Activated naive CD8-positive, alpha-beta T cell treated with anti-CD3 and anti-CD28 coated beads for 36 hours (primary cell): ENCODE measurements around the gene FMN2. TPM values are rescaled to one million over a fixed set of nuclear protein-coding genes. Genes with fewer than 3 reads are reported as not detected.
"Not testable (repeated sequence)": the region's sequence is repeated elsewhere in the genome, so short reads cannot be mapped to it uniquely, and the experiment has no call there.

ENCODE experiments used
- DNase-seq: peaks from one replicate; pipeline ENCODE4 v3.0.0; 2021
- H3K27ac Mint-ChIP-seq: one replicate; pipeline ENCODE4 v1.8.0; 2022; ENCODE audit warnings: mild to moderate bottlenecking, moderate library complexity, mixed read lengths
- H3K27me3 Mint-ChIP-seq: one replicate; pipeline ENCODE4 v1.8.0; 2022; ENCODE audit warnings: mild to moderate bottlenecking, mixed read lengths
- H3K36me3 Mint-ChIP-seq: one replicate; pipeline ENCODE4 v1.8.0; 2021; ENCODE audit warnings: mild to moderate bottlenecking, mixed read lengths
- H3K4me1 Mint-ChIP-seq: one replicate; pipeline ENCODE4 v1.8.0; 2021; ENCODE audit warnings: mixed read lengths
- H3K4me3 Mint-ChIP-seq: one replicate; pipeline ENCODE4 v1.8.0; 2022; ENCODE audit warnings: mild to moderate bottlenecking, moderate library complexity, mixed read lengths
- H3K9me3 Mint-ChIP-seq: one replicate; pipeline ENCODE4 v1.8.0; 2022; ENCODE audit warnings: mixed read lengths
- total RNA-seq, 2 experiments: library from RNA; stranded (reverse); gene quantifications; one replicate each; pipeline ENCODE4 v1.2.3, GENCODE V29; 2021

FMN2 gene
- total RNA-seq, 2 experiments from 2014 or later, result not detected

DNA sequence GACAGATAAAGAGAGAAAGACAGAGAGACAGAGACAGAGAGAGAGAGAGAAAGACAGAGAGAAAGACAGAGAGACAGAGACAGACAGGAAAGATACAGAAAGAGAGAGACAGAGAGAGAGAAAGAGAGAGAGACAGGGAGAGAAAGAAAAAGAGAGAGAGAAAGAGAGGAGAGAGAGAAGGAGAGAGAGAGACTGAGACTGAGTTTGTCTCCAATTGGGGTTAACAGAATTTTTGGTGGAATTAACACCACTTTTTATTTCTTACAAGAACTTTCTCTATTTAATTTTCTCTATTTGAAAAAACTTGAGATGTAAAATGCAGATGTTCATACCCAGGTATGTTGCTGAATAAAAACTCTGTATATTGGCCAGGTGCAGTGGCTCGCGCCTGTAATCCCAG, 56.6 kb downstream of the FMN2 start:
- Mint-ChIP-seq H3K36me3 (no peaks in the 10 kb centered on the region), H3K27ac (no peak overlapping the region), H3K4me1 (no peaks in the 10 kb centered on the region), H3K27me3 (peaks cover 7% of the 10 kb centered on the region), H3K9me3 (no peaks in the 10 kb centered on the region), H3K4me3 (no peak overlapping the region)
- no peak for DNase-seq

DNA sequence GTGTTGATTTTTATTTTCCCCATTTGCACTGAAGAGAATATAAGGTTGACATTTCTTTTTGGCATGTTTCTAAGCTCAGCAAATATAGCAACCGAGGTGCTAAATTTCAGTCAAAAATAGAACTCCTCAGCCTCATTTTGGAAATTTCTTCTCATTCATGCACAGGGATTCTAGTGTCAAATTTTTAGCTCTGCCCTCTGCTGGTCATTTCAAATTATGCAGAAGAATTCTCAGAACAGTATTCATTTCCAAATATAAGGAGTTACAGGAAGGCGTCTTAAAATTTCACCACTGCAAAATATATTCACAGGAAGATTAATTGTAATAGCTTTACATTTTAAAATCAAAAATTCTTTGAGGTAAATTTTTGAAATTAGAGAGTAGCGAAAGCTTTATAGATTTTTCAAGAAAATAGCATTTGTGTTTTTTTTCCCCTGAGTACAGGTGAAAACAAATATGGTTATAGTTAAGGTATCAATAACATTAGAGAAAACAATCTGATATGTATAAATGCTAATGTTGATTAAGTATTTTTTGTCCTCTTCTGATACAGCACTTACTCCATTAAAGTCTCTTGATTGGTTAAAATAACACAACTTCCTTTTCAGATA, 57.9 kb downstream of the FMN2 start:
- H3K36me3 Mint-ChIP-seq, result no peaks in the 10 kb centered on the region
- H3K9me3 Mint-ChIP-seq, result no peaks in the 10 kb centered on the region
- no peak overlapping the region for H3K27ac Mint-ChIP-seq
- H3K27me3 Mint-ChIP-seq, result peaks cover 7% of the 10 kb centered on the region
- H3K4me3 Mint-ChIP-seq, result no peak overlapping the region
- H3K4me1 Mint-ChIP-seq, result no peaks in the 10 kb centered on the region
- DNase-seq, result no peak

DNA sequence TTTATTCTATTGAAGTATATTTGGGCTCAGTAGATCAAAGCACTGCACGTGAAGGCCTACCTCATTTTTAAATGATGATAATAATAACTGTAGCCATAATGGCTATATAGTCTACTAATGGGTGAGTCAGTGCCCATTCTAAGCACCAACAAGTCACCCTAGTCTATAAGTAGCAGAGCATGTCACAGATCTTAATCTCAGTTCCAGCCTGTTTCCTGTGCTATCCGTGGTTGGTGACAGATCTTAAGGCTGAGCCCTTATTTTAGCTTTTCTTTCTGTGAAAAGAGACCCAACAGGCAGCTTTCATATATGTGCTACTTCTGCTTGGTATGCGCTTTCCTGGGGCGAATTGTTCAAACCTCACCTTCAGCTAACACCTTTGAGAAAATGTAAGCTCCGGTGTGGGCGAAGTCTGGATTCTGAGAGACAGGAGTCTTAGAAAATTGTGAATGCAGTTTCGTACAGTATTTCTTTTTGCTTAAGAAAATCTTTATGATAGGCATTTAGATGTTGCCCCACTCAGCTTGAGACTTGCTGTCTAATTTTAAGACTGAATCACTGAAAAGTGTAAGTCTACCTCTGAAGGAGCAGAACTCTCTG, 59.6 kb downstream of the FMN2 start:
- no peak for DNase-seq
- Mint-ChIP-seq H3K4me1 (no peaks in the 10 kb centered on the region), H3K9me3 (no peaks in the 10 kb centered on the region), H3K36me3 (no peaks in the 10 kb centered on the region), H3K4me3 (no peak overlapping the region), H3K27ac (no peak overlapping the region), H3K27me3 (peaks cover 7% of the 10 kb centered on the region)

GRCh38 chr1:240152611-240153297, 61.1 kb downstream of the FMN2 start:
- H3K27ac Mint-ChIP-seq, result no peak overlapping the region
- H3K4me3 Mint-ChIP-seq, result no peak overlapping the region
- H3K27me3 Mint-ChIP-seq, result peaks cover 7% of the 10 kb centered on the region
- no peaks in the 10 kb centered on the region for H3K36me3 Mint-ChIP-seq
- no peak for DNase-seq
- no peaks in the 10 kb centered on the region for H3K9me3 Mint-ChIP-seq
- H3K4me1 Mint-ChIP-seq, result no peaks in the 10 kb centered on the region

DNA sequence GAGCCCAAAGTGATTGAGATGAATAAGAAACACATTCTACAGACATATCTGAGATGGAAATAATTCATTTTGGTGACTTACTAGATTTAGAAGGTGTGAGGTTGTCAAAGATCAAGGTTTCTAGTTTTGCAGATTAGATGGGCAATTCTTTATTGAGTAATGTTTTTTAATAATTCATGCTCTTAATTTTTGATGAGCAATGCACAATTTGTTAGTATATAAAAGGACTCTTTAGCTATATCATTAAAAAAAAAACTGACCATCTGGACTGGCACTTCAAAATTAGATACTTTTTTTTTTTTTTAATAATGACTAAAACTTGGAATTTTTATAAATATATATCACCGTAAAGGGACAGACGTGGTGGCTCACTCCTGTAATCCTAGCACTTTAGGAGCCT, 63.9 kb downstream of the FMN2 start:
- H3K27ac Mint-ChIP-seq, result no peak overlapping the region
- H3K27me3 Mint-ChIP-seq, result no peaks in the 10 kb centered on the region
- H3K9me3 Mint-ChIP-seq, result peaks cover 2% of the 10 kb centered on the region
- no peak overlapping the region for H3K4me3 Mint-ChIP-seq
- no peak for DNase-seq
- H3K36me3 Mint-ChIP-seq, result no peaks in the 10 kb centered on the region
- H3K4me1 Mint-ChIP-seq, result no peaks in the 10 kb centered on the region

- Mint-ChIP-seq H3K9me3 (peaks cover 6% of the 10 kb centered on the region), H3K36me3 (no peaks in the 10 kb centered on the region), H3K27me3 (no peaks in the 10 kb centered on the region), H3K4me3 (no peak overlapping the region), H3K27ac (no peak overlapping the region), H3K4me1 (no peaks in the 10 kb centered on the region)
- no peak for DNase-seq
These were observed 73.1 kb downstream of the FMN2 start for GRCh38 chr1:240164742-240165141.

- H3K27ac Mint-ChIP-seq, result no peak overlapping the region
- H3K9me3 Mint-ChIP-seq, result peaks cover 2% of the 10 kb centered on the region
These were observed 77.5 kb downstream of the FMN2 start for GRCh38 chr1:240169188-240169587.

DNA sequence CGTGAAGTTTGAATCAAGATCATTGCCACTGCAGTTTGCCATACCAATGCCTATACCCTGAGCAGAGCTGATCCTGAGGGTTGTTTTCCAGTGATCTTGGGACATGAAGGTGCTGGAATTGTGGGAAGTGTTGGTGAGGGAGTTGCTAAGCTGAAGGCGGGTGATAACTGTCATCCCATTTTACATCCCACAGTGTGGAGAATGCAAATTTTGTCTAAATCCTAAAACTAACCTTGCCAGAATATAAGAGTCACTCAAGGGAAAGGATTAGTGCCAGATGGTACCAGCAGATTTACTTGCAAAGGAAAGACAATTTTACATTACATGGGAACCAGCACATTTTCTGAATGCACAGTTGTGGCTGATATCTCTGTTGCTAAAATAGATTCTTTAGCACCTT, 78.6 kb downstream of the FMN2 start:
- DNase-seq, result no peak
- Mint-ChIP-seq H3K4me1 (no peaks in the 10 kb centered on the region), H3K9me3 (no peaks in the 10 kb centered on the region), H3K27me3 (peaks cover 5% of the 10 kb centered on the region), H3K4me3 (no peak overlapping the region), H3K27ac (no peak overlapping the region), H3K36me3 (no peaks in the 10 kb centered on the region)

More at GRCh38 chr1:240169188-240169587, 77.5 kb downstream of the FMN2 start:
- Mint-ChIP-seq H3K36me3 (no peaks in the 10 kb centered on the region), H3K4me1 (no peaks in the 10 kb centered on the region), H3K27me3 (peaks cover 5% of the 10 kb centered on the region), H3K4me3 (no peak overlapping the region)
- DNase-seq, result no peak

- Mint-ChIP-seq H3K4me1 (no peaks in the 10 kb centered on the region), H3K27me3 (peaks cover 5% of the 10 kb centered on the region), H3K36me3 (no peaks in the 10 kb centered on the region), H3K9me3 (no peaks in the 10 kb centered on the region), H3K27ac (no peak overlapping the region), H3K4me3 (no peak overlapping the region)
- DNase-seq, result no peak
These were observed 79.1 kb downstream of the FMN2 start for GRCh38 chr1:240170806-240171205.

DNA sequence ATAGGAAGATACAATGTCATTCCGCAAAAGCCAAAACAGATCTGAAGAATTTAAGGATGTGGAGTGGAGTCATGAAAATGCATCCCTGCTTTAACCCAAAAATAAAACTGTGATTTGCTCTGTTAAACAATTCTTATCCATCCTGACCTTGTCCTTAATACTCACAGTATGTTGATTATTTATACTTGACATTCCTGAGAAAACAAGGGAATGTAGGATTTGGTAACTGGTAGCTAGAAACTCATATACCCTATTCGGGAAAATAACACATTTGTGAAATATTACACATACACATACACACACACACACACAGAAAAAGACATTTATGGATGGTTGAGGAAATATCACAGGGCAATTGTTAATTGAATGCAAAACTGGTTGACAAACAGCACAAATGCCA, 80.2 kb downstream of the FMN2 start:
- Mint-ChIP-seq H3K4me3 (no peak overlapping the region), H3K27ac (no peak overlapping the region), H3K4me1 (no peaks in the 10 kb centered on the region), H3K9me3 (no peaks in the 10 kb centered on the region), H3K27me3 (peaks cover 5% of the 10 kb centered on the region), H3K36me3 (no peaks in the 10 kb centered on the region)
- DNase-seq, result no peak

DNA sequence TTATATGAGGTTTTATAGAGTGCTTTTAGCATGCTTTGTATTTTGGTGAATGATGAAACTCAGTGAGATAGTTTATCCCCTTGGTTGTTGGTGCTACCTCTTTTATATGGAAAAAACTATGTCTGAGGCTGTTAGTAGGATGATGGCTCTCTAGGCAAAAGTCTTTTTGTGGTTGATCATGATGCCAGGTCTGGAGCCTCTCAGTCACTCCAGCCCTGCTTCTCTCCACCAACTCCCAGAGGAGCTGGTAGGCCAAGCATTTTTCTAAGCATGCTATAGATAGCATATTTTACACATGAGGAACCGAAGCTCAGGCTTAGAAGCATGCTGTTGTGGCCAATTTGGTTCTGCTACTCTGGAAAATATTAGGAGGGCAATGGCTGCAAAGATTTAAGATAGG, 82.2 kb downstream of the FMN2 start:
- Mint-ChIP-seq H3K27me3 (peaks cover 5% of the 10 kb centered on the region), H3K36me3 (no peaks in the 10 kb centered on the region), H3K27ac (no peak overlapping the region), H3K9me3 (no peaks in the 10 kb centered on the region), H3K4me3 (no peak overlapping the region), H3K4me1 (no peaks in the 10 kb centered on the region)
- no peak for DNase-seq

GRCh38 chr1:240174734-240175133, 83.1 kb downstream of the FMN2 start:
- Mint-ChIP-seq H3K36me3 (no peaks in the 10 kb centered on the region), H3K4me3 (no peak overlapping the region), H3K27ac (no peak overlapping the region), H3K27me3 (peaks cover 5% of the 10 kb centered on the region), H3K4me1 (no peaks in the 10 kb centered on the region), H3K9me3 (no peaks in the 10 kb centered on the region)
- no peak for DNase-seq

- Mint-ChIP-seq H3K9me3 (no peaks in the 10 kb centered on the region), H3K4me1 (no peaks in the 10 kb centered on the region), H3K27ac (no peak overlapping the region), H3K27me3 (peaks cover 4% of the 10 kb centered on the region), H3K4me3 (no peak overlapping the region), H3K36me3 (no peaks in the 10 kb centered on the region)
- DNase-seq, result no peak
These were observed 86.7 kb downstream of the FMN2 start for GRCh38 chr1:240178366-240178765.

GRCh38 chr1:240184682-240185081, 93.0 kb downstream of the FMN2 start:
- H3K4me3 Mint-ChIP-seq, H3K9me3 Mint-ChIP-seq, H3K27ac Mint-ChIP-seq: not testable (repeated sequence)

GRCh38 chr1:240188139-240188538, 96.5 kb downstream of the FMN2 start:
- H3K36me3 Mint-ChIP-seq, result no peaks in the 10 kb centered on the region
- no peak overlapping the region for H3K4me3 Mint-ChIP-seq
- H3K9me3 Mint-ChIP-seq, result no peaks in the 10 kb centered on the region
- H3K4me1 Mint-ChIP-seq, result peaks cover 2% of the 10 kb centered on the region
- H3K27ac Mint-ChIP-seq, result no peak overlapping the region
- DNase-seq, result no peak
- H3K27me3 Mint-ChIP-seq, result peaks cover 30% of the 10 kb centered on the region

More at GRCh38 chr1:240184682-240185081, 93.0 kb downstream of the FMN2 start:
- not testable (repeated sequence) for DNase-seq, H3K4me1 Mint-ChIP-seq, H3K36me3 Mint-ChIP-seq
- H3K27me3 Mint-ChIP-seq, result peaks cover 34% of the 10 kb centered on the region
